NT2/D1 (cell line): ENCODE measurements around the gene P2RY14.

Experiments
- SUZ12 ChIP-seq: IDR thresholded peaks from 2 replicates; pipeline ENCODE4 v1.6.1; 2011; ENCODE audit not compliant: insufficient read length, insufficient read depth; ENCODE audit errors: extremely low read depth
- ZNF274 ChIP-seq: IDR thresholded peaks from 2 replicates; pipeline ENCODE4 v1.6.1; 2011; ENCODE audit warnings: mild to moderate bottlenecking, low read depth, low read length

DNA sequence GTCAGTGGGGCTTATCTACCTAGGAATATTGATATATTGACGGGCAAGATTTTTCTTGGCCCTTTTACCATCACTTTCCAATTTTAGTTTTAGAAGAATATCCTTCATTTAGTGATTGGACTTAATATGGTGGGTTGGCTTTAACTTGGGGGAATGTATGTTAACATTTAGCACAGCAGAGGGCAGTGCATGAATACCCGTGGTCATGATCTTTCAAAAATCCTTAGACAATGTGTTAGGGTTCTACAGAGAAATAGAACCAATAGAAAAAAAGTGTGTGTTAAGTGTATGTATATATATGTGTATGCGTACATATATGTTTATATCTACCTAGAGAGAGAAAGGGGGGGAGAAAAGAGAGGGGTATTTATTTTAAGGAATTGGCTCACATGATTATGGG is 112.2 kb downstream of the P2RY14 start:
- TF ChIP-seq SUZ12 (no peak), ZNF274 (no peak)
